Prostate gland (tissue), 2 donors: Measurements from ENCODE around the gene DOCK4. TPM values are rescaled to one million over a fixed set of nuclear protein-coding genes. Genes with fewer than 3 reads are reported as not detected.

Experiments used
- DNase-seq: peaks from one replicate; pipeline ENCODE4 v3.0.0-alpha.2; 2019; ENCODE audit warnings: low spot score
- H3K27ac ChIP-seq, 2 donors: fragments of 200-600 bp; sonication (generic); 2 replicates each; pipeline ENCODE4 v1.5.1; 2017 to 2019
- H3K27me3 ChIP-seq: fragments of 200-600 bp; sonication (generic); replicated peaks from 2 replicates; pipeline ENCODE4 v1.5.1; 2019; ENCODE audit not compliant: insufficient read depth
- H3K36me3 ChIP-seq, 2 donors: fragments of 200-600 bp; sonication (generic); 1 replicate in 1 of 2; 2 replicates in 1 of 2; pipeline versions ENCODE4 v1.5.1 to v1.8.1; 2017 to 2019
- H3K4me1 ChIP-seq: fragments of 200-600 bp; sonication (generic); replicated peaks from 2 replicates; pipeline ENCODE4 v1.5.1; 2019
- H3K4me3 ChIP-seq, 2 donors: fragments of 200-600 bp; sonication (generic); 2 replicates each; pipeline ENCODE4 v1.5.1; 2017 to 2019
- H3K9me3 ChIP-seq: fragments of 200-600 bp; sonication (generic); 2 replicates; pipeline ENCODE4 v1.5.1; 2017
- POLR2A ChIP-seq: fragments of 450-650 bp; IDR thresholded peaks from one replicate; pipeline ENCODE4 v1.6.1; 2016; ENCODE audit warnings: antibody characterized with exemption, mild to moderate bottlenecking
- POLR2AphosphoS5 ChIP-seq: sonication (generic); formaldehyde crosslinking; IDR thresholded peaks from one replicate; pipeline ENCODE4 v1.6.1; 2017; ENCODE audit warnings: antibody characterized with exemption
- WGBS: methylation state at CpG from one replicate; pipeline ENCODE4 v1.1.5; 2018; 5-methylcytosine and 5-hydroxymethylcytosine counted together
- intact Hi-C: fragments of 100-400 bp; cut with DNase I; formaldehyde crosslinking; loops from one replicate; pipeline ENCODE4 v1.14.2; 2022
- total RNA-seq, 2 donors: library from RNA; depleted of rRNA; stranded (reverse); fragments of >200 nt; gene quantifications; one replicate each; pipeline ENCODE4 v1.1.0, GENCODE V29; 2016
- TF ChIP-seq, protein P1 (sequence below), 4 experiments: fragments of 200-600 bp in 2 of 4; fragments of 450-650 bp in 2 of 4; sonication (generic) in 2 of 4; IDR thresholded peaks; 1 replicate in 3 of 4; 2 replicates in 1 of 4; pipeline ENCODE4 v1.5.1; 2016 to 2019; ENCODE audit warnings: antibody characterized with exemption in 4 of 4, mild to moderate bottlenecking in 2 of 4, moderate library complexity in 2 of 4

The DOCK4 gene
- total RNA-seq, 2 donors from 2014 or later, result 21.8 to 37.4 TPM

DNA sequence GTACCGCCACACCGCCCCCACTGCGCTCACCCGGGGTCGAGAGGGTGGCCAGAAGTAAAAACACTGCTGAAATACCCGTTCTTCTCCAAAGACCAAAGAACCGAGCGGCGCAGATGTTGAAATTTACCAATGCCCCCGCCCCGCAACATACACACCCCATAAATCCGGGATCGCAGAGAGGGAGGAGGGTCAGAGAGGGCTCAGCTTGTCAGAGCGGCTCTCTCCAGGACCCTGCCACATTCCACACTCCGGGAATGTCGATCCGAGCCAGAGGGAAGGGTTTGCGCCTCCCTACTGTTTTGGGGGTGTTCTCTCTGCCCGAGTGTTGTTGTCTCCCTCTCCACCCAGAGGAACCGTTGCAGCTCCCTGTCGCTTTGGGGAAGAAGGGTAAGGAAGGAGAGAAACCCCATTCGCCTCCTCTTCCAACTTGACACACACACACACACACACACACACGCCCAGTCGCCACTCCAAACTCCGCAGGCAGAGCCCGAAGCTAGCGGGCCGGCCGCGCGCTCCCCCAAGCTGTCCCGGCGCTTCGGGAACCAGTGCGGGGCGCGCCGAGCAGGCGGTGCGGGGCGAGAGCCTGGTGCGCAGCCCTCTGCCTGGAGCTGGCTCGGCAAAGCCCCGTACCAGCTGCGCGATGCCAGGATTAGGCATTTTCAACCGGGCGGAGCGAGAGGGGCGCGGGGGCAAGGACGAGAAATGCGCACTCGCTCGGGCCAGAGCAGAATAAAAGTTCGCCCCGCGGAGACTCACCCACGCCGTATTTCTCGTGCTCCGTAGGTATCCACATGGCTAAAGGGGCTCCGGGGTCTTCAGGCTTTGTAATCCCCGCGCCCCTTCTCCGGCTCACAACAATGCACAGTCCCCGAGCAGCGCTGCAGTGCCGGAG lies 609 bp downstream of the DOCK4 start:
- Histone ChIP-seq H3K4me1 (no peaks in the 10 kb centered on the region), H3K4me3 (peak overlapping the region; percentile 81 to 90), H3K27ac (peak overlapping the region; percentile 82 to 83), H3K36me3 (no peaks in the 10 kb centered on the region), H3K9me3 (no peaks in the 10 kb centered on the region), H3K27me3 (no peaks in the 10 kb centered on the region)
- TF ChIP-seq POLR2AphosphoS5 (no peak), POLR2A (no peak)
- TF ChIP-seq, protein P1, sequence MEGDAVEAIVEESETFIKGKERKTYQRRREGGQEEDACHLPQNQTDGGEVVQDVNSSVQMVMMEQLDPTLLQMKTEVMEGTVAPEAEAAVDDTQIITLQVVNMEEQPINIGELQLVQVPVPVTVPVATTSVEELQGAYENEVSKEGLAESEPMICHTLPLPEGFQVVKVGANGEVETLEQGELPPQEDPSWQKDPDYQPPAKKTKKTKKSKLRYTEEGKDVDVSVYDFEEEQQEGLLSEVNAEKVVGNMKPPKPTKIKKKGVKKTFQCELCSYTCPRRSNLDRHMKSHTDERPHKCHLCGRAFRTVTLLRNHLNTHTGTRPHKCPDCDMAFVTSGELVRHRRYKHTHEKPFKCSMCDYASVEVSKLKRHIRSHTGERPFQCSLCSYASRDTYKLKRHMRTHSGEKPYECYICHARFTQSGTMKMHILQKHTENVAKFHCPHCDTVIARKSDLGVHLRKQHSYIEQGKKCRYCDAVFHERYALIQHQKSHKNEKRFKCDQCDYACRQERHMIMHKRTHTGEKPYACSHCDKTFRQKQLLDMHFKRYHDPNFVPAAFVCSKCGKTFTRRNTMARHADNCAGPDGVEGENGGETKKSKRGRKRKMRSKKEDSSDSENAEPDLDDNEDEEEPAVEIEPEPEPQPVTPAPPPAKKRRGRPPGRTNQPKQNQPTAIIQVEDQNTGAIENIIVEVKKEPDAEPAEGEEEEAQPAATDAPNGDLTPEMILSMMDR (IDR thresholded peaks at IDR 0.05), result no peak
- intact Hi-C loops, result loop anchor here (5.0 to 10.0 kb wide), 6 partner anchors 59 to 451 kb away; partner anchors contain the start of gene IFRD1
- WGBS, result under 1% methylated on average over 63 of the region's 69 CpGs
- DNase-seq, result peak; percentile 46

DNA sequence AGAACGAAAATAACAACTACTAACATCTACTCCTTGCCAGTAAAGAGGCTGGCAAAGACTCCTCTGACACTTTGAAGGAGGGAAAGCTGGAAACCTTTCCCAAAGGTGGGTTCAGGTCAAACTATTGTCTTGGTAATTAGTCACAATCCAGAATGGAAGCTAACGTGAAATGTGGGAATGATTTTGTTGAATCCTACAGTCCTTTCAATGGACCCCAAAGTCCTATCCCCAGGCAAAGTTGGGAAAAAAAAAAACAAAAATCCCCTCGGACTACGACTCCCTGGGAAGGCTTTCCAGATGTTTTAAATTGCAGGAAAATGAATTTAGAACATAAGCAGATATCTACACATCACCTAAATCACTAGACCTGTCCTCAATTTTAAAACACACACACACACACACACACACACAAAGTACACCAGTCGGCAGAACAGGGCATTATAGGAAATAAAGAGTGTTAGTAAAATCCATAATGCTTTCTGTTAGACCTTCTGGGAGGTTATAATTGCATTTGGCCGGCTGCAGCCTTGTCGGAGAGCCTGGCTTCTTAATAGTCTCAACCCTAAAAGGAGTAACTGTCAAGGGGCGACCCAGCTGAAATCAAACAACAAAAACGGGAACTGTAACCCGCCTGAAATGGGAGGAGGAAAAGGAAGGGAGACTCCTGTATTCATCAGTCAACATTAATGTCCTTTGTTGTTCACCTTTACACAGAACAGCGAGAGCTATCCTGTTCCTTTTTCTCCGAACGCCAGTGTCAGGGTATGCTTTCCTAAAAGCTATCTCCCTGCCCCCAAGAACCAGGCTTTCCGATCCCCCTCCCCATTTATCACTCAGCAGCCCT lies 1.5 kb downstream of the DOCK4 start:
- Histone ChIP-seq H3K36me3 (no peaks in the 10 kb centered on the region), H3K27ac (peak overlapping the region; percentile 82 to 83), H3K4me1 (no peaks in the 10 kb centered on the region), H3K4me3 (peak overlapping the region; percentile 81 to 90), H3K9me3 (no peaks in the 10 kb centered on the region), H3K27me3 (no peaks in the 10 kb centered on the region)
- intact Hi-C loops, result loop anchor here (5.0 to 10.0 kb wide), 6 partner anchors 60 to 450 kb away; partner anchors contain the start of gene IFRD1
- WGBS, result 1% methylated on average over 14 of the region's 14 CpGs
- no peak for TF ChIP-seq POLR2A
- peak; percentile 26 for TF ChIP-seq POLR2AphosphoS5
- peak; percentile 15 for DNase-seq

GRCh38 chr7:112203365-112203739 lies 2.8 kb downstream of the DOCK4 start:
- intact Hi-C loops, result loop anchor here (10.0 kb wide), 3 partner anchors 61 to 449 kb away; no protein-coding TSS in a partner anchor
- TF ChIP-seq POLR2AphosphoS5, result no peak
- TF ChIP-seq, protein P1 (IDR thresholded peaks at IDR 0.05), result no peak
- no peak for TF ChIP-seq POLR2A
- H3K36me3 ChIP-seq, result no peaks in the 10 kb centered on the region
- 63% methylated on average over 4 of the region's 4 CpGs for WGBS
- DNase-seq, result no peak
- no peak overlapping the region for H3K4me3 ChIP-seq
- no peaks in the 10 kb centered on the region for H3K27me3 ChIP-seq
- no peak overlapping the region for H3K27ac ChIP-seq
- H3K9me3 ChIP-seq, result no peaks in the 10 kb centered on the region
- H3K4me1 ChIP-seq, result no peaks in the 10 kb centered on the region

DNA sequence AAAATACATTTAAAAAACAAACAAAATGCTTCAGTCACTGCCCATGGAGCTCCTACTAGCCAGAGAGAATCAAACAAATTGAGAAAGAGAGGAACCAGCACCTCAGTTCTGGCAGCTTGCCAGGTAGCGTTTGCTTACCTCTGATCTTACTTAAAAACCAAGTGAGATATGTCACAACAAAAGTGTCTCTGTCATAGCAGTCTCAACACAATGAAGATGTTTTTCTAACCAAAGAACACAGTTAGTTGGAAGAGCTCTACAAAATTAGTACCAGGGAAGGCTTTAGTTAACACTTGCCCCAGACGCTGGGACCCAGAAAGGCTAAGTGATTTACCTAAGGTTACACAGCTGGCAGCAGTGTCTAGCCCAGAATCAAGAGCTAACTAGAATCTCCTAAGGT lies 3.4 kb downstream of the DOCK4 start:
- H3K27me3 ChIP-seq, result no peaks in the 10 kb centered on the region
- H3K4me3 ChIP-seq, result no peak overlapping the region
- WGBS, result 38% methylated on average over 2 of the region's 2 CpGs
- intact Hi-C loops, result loop anchor here (10.0 kb wide), 3 partner anchors 62 to 448 kb away; no protein-coding TSS in a partner anchor
- H3K36me3 ChIP-seq, result no peaks in the 10 kb centered on the region
- no peak overlapping the region for H3K27ac ChIP-seq
- no peaks in the 10 kb centered on the region for H3K9me3 ChIP-seq
- TF ChIP-seq POLR2A (no peak), POLR2AphosphoS5 (no peak)
- TF ChIP-seq, protein P1 (IDR thresholded peaks at IDR 0.05), result no peak
- DNase-seq, result peak; percentile 18
- no peaks in the 10 kb centered on the region for H3K4me1 ChIP-seq

DNA sequence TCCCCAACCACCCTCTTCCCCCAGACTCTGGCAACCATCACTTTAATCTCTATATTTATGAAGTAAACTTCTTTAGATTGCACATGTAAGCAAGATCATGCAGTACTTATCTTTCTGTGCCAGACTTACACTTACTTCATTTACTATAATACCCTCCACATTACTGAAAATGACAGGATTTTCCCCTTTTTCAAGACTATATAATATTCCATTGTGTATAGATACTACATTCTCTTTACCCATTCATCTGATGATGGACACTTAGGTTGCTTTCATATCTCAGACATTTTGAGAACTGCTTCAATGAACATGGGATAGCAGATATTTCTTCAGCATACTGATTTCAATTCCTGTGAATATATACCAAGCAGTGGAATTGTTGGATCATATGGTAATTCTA lies 4.4 kb downstream of the DOCK4 start:
- H3K27me3 ChIP-seq, result no peaks in the 10 kb centered on the region
- no peaks in the 10 kb centered on the region for H3K9me3 ChIP-seq
- H3K4me1 ChIP-seq, result no peaks in the 10 kb centered on the region
- no peak for TF ChIP-seq POLR2A
- TF ChIP-seq POLR2AphosphoS5, result no peak
- TF ChIP-seq, protein P1 (IDR thresholded peaks at IDR 0.05), result no peak
- no peaks in the 10 kb centered on the region for H3K36me3 ChIP-seq
- no peak overlapping the region for H3K4me3 ChIP-seq
- DNase-seq, result no peak
- H3K27ac ChIP-seq, result no peak overlapping the region
- intact Hi-C loops, result loop anchor here (10.0 kb wide), 3 partner anchors 63 to 447 kb away; no protein-coding TSS in a partner anchor
